HG02943 (cell line): ENCODE data around the gene WNT6.

Source experiments
- ATAC-seq: cut with Tn5 transposase; IDR thresholded peaks from one replicate; pipeline ENCODE4 v1.9.1; 2021; ENCODE audit warnings: mild to moderate bottlenecking, low read depth, moderate library complexity; ENCODE audit not compliant: unreplicated experiment

Gene WNT6

GRCh38 chr2:218875692-218876246 is 16.2 kb downstream of the WNT6 start:
- no peak for ATAC-seq

- ATAC-seq, result no peak
Observed at GRCh38 chr2:218876562-218877219, 17.1 kb downstream of the WNT6 start.

GRCh38 chr2:218877331-218877730 is 17.7 kb downstream of the WNT6 start:
- no peak for ATAC-seq

GRCh38 chr2:218877891-218878290 is 18.3 kb downstream of the WNT6 start:
- no peak for ATAC-seq

- no peak for ATAC-seq
Observed at GRCh38 chr2:218878486-218878885, 18.9 kb downstream of the WNT6 start.

GRCh38 chr2:218878926-218879761 is 19.5 kb downstream of the WNT6 start:
- ATAC-seq, result no peak

GRCh38 chr2:218879776-218880101 is 20.1 kb downstream of the WNT6 start:
- ATAC-seq, result no peak

- ATAC-seq, result peak; percentile 62
Observed at GRCh38 chr2:218880102-218880858, 20.7 kb downstream of the WNT6 start, which contains the start of gene WNT10A. TSS of gene WNT10A (plus strand) at chr2:218880852. CDS start at chr2:218880996, 144 bp downstream.

GRCh38 chr2:218880859-218881594 is 21.4 kb downstream of the WNT6 start:
- no peak for ATAC-seq

- ATAC-seq, result no peak
Observed at GRCh38 chr2:218881744-218882460, 22.3 kb downstream of the WNT6 start.

GRCh38 chr2:218882461-218882816 is 22.8 kb downstream of the WNT6 start:
- no peak for ATAC-seq

GRCh38 chr2:218882866-218883366 is 23.3 kb downstream of the WNT6 start:
- no peak for ATAC-seq

- no peak for ATAC-seq
Observed at GRCh38 chr2:218883491-218884490, 24.2 kb downstream of the WNT6 start.

GRCh38 chr2:218884519-218884918 is 24.9 kb downstream of the WNT6 start:
- no peak for ATAC-seq

- ATAC-seq, result peak; percentile 57
Observed at GRCh38 chr2:218885981-218886947, 26.7 kb downstream of the WNT6 start.

- ATAC-seq, result no peak
Observed at GRCh38 chr2:218887079-218887478, 27.5 kb downstream of the WNT6 start.

- ATAC-seq, result no peak
Observed at GRCh38 chr2:218888341-218888740, 28.7 kb downstream of the WNT6 start.
